ENCODE results near the gene PLS3.

Gene PLS3

DNA sequence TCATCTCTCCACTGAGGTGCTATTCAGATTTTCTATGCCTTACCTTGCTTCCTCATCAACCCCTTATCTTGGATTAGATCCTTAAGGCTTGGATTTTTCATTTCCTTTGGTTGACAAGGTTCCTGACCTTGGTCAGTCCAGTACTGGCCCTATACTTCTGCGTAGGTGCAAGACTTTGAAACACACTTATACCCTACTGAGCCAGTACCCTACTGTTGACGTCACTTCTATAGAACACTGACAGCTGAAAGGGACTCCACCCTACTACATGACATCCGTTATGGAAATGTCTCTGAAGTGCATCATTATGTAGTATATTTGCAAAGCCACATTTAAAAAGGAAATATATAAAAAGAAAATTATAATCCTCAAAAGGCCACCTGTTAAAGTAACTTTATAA is 12.0 kb upstream of the PLS3 start:
- TF ChIP-seq CTCF (IDR thresholded peaks at IDR 0.05; ENCODE audit: low read depth, low read length, missing control alignments): no peak
- DNase-seq (ENCODE audit: low read depth): no peak
- no peak overlapping the region for H3K4me3 ChIP-seq (ENCODE audit: low read depth, low read length)
- in situ Hi-C loops (cut with HindIII; ENCODE audit: low sequenced_read_pairs): no loop called here

DNA sequence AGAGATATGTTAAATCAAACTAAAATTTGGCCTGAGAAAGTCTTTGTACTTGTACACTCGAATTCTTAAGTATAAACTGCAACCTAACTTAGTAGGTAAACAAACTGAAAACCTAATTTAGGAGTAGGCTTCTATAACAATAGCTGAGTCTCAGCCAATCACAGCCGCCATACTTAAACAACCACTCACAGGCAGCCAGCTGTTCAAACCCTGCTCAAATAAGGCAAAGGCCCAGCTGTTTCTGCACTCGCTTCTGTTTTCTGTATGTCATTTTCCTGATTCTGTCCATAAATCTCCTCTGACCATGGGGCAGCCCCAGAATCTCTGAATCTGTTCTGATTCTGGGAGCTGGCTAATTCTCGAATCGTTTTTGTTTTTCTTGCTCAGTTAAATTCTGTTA is 7.8 kb upstream of the PLS3 start:
- in situ Hi-C loops (cut with HindIII; ENCODE audit: low sequenced_read_pairs): loop anchor here (25.0 kb wide), 1 partner anchor 191 kb away; no protein-coding TSS in a partner anchor
- H3K4me3 ChIP-seq (ENCODE audit: low read depth, low read length): no peak overlapping the region
- no peak for TF ChIP-seq CTCF (IDR thresholded peaks at IDR 0.05; ENCODE audit: low read depth, low read length, missing control alignments)
- DNase-seq (ENCODE audit: low read depth): no peak

DNA sequence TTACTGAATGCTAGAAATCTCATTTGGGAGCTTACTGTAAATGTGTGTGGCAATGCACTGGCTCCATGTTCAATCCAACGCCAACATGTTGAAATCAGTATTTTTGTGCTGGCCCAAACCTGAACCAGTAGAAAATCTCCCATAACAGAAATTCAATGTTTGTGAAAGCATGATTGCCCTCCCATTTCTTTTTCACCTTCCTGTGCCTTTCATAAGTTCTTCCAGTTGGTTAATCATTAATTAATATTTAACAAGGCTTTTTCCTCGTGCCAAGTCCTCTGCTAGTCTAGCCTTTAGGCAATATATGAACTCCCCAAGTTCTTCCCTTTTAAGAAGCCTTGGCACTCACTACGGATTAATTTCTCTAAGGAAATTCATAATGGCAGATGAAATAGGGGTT is 1.3 kb upstream of the PLS3 start:
- in situ Hi-C loops (cut with HindIII; ENCODE audit: low sequenced_read_pairs): loop anchor here (25.0 kb wide), 1 partner anchor 197 kb away; no protein-coding TSS in a partner anchor
- TF ChIP-seq CTCF (IDR thresholded peaks at IDR 0.05; ENCODE audit: low read depth, low read length, missing control alignments): no peak
- no peak for DNase-seq (ENCODE audit: low read depth)
- no peak overlapping the region for H3K4me3 ChIP-seq (ENCODE audit: low read depth, low read length)

GRCh38 chrX:115560211-115560977 is 580 bp upstream of the PLS3 start:
- in situ Hi-C loops (cut with HindIII; ENCODE audit: low sequenced_read_pairs): loop anchor here (25.0 kb wide), 1 partner anchor 198 kb away; no protein-coding TSS in a partner anchor
- no peak for DNase-seq (ENCODE audit: low read depth)
- no peak for TF ChIP-seq CTCF (IDR thresholded peaks at IDR 0.05; ENCODE audit: low read depth, low read length, missing control alignments)
- peak overlapping the region; percentile 68 for H3K4me3 ChIP-seq (ENCODE audit: low read depth, low read length)

DNA sequence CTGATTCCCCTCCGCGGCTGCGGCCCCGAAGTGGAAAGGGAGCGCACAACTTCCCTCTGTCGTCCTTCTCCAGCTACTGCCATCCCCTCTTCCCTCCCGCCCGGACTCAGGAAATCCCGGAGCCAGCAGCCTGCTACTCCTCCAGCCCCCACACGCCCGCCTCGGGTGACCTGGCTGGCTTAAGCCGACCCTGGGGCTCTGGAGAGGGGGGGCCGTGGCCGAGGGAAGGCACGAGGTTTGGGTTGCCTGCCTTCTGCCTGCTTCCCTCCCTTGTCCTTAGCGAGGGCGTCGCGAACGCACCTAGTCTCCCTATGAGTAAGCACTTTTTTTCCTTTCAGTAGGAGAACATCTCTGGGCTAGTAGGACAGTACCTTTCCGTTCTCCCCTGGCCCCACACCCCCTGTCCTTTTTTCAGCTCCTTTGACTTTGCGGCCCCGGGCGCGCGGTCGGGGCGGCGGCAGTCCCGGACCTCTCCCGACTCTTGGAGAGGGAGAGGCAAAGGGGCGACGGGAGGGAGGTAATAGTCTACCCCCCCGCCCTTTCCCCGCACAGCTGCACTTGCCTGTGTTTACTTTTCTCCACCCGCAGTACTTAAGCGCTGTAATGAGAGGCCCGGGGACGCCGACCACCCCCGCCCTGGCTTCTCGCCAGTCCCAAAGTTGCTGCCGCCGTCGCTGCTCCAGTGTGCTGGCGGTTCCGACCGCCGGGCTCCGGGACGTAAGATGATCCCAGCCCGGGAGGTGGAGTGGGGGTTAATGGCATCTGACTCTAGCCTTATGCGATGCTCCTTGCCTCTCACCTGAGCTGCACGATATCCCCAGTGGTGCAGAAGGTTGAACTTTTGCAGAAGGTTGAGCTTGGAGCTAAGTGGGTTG is 868 bp downstream of the PLS3 start:
- peak; percentile 23 for TF ChIP-seq CTCF (IDR thresholded peaks at IDR 0.05; ENCODE audit: low read depth, low read length, missing control alignments)
- in situ Hi-C loops (cut with HindIII; ENCODE audit: low sequenced_read_pairs): loop anchor here (25.0 kb wide), 1 partner anchor 200 kb away; no protein-coding TSS in a partner anchor
- peak overlapping the region; percentile 68 for H3K4me3 ChIP-seq (ENCODE audit: low read depth, low read length)
- DNase-seq (ENCODE audit: low read depth): no peak

DNA sequence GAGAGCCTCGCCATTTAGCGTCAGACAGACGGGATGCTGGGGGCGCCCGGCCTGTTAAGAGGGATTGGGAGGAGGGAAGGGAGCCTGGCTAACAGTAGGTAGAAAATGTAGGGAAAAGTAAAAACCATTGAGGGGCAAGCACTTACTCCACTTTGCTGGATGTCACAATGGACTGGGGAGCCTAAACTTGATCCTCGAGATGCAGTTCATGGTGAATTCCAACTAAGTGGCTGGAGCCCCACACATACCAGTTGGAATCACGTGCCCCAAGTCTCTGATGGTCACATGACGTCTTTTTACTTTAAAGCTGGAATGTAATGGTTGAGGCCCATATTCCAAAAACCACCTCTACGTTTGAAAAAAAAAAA is 1.5 kb downstream of the PLS3 start:
- no peak for DNase-seq (ENCODE audit: low read depth)
- in situ Hi-C loops (cut with HindIII; ENCODE audit: low sequenced_read_pairs): loop anchor here (25.0 kb wide), 1 partner anchor 200 kb away; no protein-coding TSS in a partner anchor
- peak overlapping the region; percentile 68 for H3K4me3 ChIP-seq (ENCODE audit: low read depth, low read length)
- no peak for TF ChIP-seq CTCF (IDR thresholded peaks at IDR 0.05; ENCODE audit: low read depth, low read length, missing control alignments)

All from astrocyte of the cerebellum (primary cell).